MM.1S (cell line): ENCODE data around the gene YAE1.

Experiments used
- DNase-seq: peaks from one replicate; pipeline ENCODE4 v3.0.0-alpha.2; 2015
- H2AFZ ChIP-seq: fragments of 300-600 bp; sonication (generic); 2 replicates; pipeline ENCODE4 v1.6.0; 2016; ENCODE audit warnings: antibody characterized with exemption, low read length
- H3F3A ChIP-seq: fragments of 300-600 bp; sonication (generic); 2 replicates; pipeline ENCODE4 v1.6.1; 2016; ENCODE audit warnings: mild to moderate bottlenecking, antibody characterized with exemption, low read length, moderate library complexity, mixed read lengths; ENCODE audit not compliant: insufficient read depth
- H3K27ac ChIP-seq: fragments of 300-600 bp; sonication (generic); 2 replicates; pipeline ENCODE4 v1.5.1; 2016; ENCODE audit warnings: mild to moderate bottlenecking, low read length
- H3K27me3 ChIP-seq: fragments of 300-600 bp; sonication (generic); replicated peaks from 2 replicates; pipeline ENCODE4 v1.6.0; 2016; ENCODE audit warnings: low read length; ENCODE audit not compliant: insufficient read depth
- H3K36me3 ChIP-seq: fragments of 300-600 bp; sonication (generic); replicated peaks from 2 replicates; pipeline ENCODE4 v1.6.1; 2016; ENCODE audit warnings: mild to moderate bottlenecking, low read length, mixed read lengths; ENCODE audit not compliant: insufficient read depth
- H3K4me1 ChIP-seq: fragments of 300-600 bp; sonication (generic); 2 replicates; pipeline ENCODE4 v1.6.1; 2016; ENCODE audit warnings: low read length, mixed read lengths
- H3K4me2 ChIP-seq: fragments of 300-600 bp; sonication (generic); 2 replicates; pipeline ENCODE4 v1.6.0; 2016; ENCODE audit warnings: low read depth, low read length
- H3K4me3 ChIP-seq: fragments of 300-600 bp; sonication (generic); 2 replicates; pipeline ENCODE4 v1.5.1; 2016; ENCODE audit warnings: low read length, mixed read lengths
- H3K79me2 ChIP-seq: fragments of 300-600 bp; sonication (generic); 2 replicates; pipeline ENCODE4 v1.6.1; 2016; ENCODE audit warnings: mixed run types, low read length, mixed read lengths
- H3K9ac ChIP-seq: fragments of 300-600 bp; sonication (generic); 2 replicates; pipeline ENCODE4 v1.6.1; 2016; ENCODE audit warnings: low read length, mixed read lengths
- H3K9me2 ChIP-seq: fragments of 300-600 bp; sonication (generic); replicated peaks from 2 replicates; pipeline ENCODE4 v1.6.1; 2016; ENCODE audit warnings: mild to moderate bottlenecking, low read length, mixed read lengths; ENCODE audit not compliant: insufficient read depth
- H3K9me3 ChIP-seq: fragments of 300-600 bp; sonication (generic); replicated peaks from 2 replicates; pipeline ENCODE4 v1.6.1; 2016; ENCODE audit warnings: mild to moderate bottlenecking, low read length, mixed read lengths; ENCODE audit not compliant: insufficient read depth
- H4K20me1 ChIP-seq: fragments of 300-600 bp; sonication (generic); 2 replicates; pipeline ENCODE4 v1.6.1; 2016; ENCODE audit warnings: mild to moderate bottlenecking, low read length, moderate library complexity, mixed read lengths; ENCODE audit not compliant: insufficient read depth
- EZH2 ChIP-seq: fragments of 300-600 bp; sonication (generic); optimal IDR thresholded peaks from 2 replicates; pipeline ENCODE3; 2017; ENCODE audit warnings: low read depth, mild to moderate bottlenecking, antibody characterized with exemption, low read length, mixed read lengths
- EZH2phosphoT487 ChIP-seq: fragments of 300-600 bp; sonication (generic); IDR thresholded peaks from 2 replicates; pipeline ENCODE4 v1.6.1; 2018; ENCODE audit warnings: antibody characterized with exemption, low read length
- TF ChIP-seq, protein P1 (sequence below): fragments of 300-600 bp; sonication (generic); IDR thresholded peaks from 2 replicates; pipeline ENCODE4 v1.5.1; 2016; ENCODE audit warnings: antibody characterized with exemption, low read length, mixed read lengths

Gene YAE1

DNA sequence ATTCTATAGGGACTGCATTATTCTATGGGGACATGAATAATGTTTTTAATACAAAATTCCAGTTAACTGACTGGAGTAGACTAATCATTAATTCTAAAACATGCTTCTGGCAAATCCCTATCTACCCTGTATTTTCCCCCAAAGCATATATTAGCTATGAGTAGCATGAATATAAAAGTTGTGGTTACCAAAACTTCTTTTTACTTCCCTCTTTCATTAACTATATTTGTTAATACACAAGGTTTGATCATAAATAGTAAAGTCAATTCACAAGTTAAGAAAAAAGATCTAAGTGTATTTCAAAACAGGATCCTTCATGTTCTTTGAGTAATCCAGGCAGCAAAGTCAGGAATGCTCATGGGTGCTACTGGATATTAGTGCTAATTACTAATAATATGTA lies 54.3 kb downstream of the YAE1 start:
- H3F3A ChIP-seq = peaks cover 7% of the 10 kb centered on the region; the same call in 1 of the 2 replicates
- no peaks in the 10 kb centered on the region for H3K9me2 ChIP-seq
- H3K4me3 ChIP-seq = no peak overlapping the region
- no peak overlapping the region for H3K27ac ChIP-seq
- H3K79me2 ChIP-seq = peaks cover 26% of the 10 kb centered on the region
- no peak for TF ChIP-seq EZH2phosphoT487
- TF ChIP-seq, protein P1, sequence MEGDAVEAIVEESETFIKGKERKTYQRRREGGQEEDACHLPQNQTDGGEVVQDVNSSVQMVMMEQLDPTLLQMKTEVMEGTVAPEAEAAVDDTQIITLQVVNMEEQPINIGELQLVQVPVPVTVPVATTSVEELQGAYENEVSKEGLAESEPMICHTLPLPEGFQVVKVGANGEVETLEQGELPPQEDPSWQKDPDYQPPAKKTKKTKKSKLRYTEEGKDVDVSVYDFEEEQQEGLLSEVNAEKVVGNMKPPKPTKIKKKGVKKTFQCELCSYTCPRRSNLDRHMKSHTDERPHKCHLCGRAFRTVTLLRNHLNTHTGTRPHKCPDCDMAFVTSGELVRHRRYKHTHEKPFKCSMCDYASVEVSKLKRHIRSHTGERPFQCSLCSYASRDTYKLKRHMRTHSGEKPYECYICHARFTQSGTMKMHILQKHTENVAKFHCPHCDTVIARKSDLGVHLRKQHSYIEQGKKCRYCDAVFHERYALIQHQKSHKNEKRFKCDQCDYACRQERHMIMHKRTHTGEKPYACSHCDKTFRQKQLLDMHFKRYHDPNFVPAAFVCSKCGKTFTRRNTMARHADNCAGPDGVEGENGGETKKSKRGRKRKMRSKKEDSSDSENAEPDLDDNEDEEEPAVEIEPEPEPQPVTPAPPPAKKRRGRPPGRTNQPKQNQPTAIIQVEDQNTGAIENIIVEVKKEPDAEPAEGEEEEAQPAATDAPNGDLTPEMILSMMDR = no peak
- TF ChIP-seq EZH2 = no peak
- no peak overlapping the region for H2AFZ ChIP-seq
- no peak for DNase-seq
- no peak overlapping the region for H3K4me2 ChIP-seq
- peaks cover 15% of the 10 kb centered on the region for H3K4me1 ChIP-seq
- no peaks in the 10 kb centered on the region for H3K27me3 ChIP-seq
- H3K9ac ChIP-seq = no peak overlapping the region
- H3K9me3 ChIP-seq = no peaks in the 10 kb centered on the region
- no peaks in the 10 kb centered on the region for H3K36me3 ChIP-seq
- no peaks in the 10 kb centered on the region for H4K20me1 ChIP-seq

DNA sequence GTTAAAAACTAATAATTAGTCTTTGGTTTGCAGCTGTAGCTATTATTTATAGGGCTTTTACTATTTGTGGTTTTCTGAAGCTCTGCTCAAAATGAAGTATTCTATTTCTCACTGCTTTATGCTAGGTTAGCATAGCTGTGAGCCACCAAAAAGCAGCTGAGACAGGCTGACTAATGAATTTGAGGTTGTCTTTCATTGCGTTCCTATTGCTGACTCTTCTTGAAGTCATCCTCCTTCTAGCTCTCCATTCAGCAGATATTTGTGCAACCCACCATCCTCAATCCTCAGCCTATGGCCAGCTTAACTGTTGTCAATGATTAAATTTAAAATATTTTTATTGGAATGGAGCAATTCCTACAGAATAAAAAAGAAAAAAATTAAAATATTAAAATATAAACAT lies 55.1 kb downstream of the YAE1 start:
- no peaks in the 10 kb centered on the region for H3K9me3 ChIP-seq
- H4K20me1 ChIP-seq = no peaks in the 10 kb centered on the region
- peaks cover 33% of the 10 kb centered on the region for H3K79me2 ChIP-seq
- H2AFZ ChIP-seq = no peak overlapping the region
- no peak overlapping the region for H3K4me2 ChIP-seq
- no peak for DNase-seq
- no peaks in the 10 kb centered on the region for H3K27me3 ChIP-seq
- no peak overlapping the region for H3K4me3 ChIP-seq
- H3F3A ChIP-seq = peaks cover 7% of the 10 kb centered on the region; the same call in 1 of the 2 replicates
- peaks cover 15% of the 10 kb centered on the region for H3K4me1 ChIP-seq
- TF ChIP-seq EZH2 (no peak), EZH2phosphoT487 (no peak)
- TF ChIP-seq, protein P1 = no peak
- no peaks in the 10 kb centered on the region for H3K36me3 ChIP-seq
- H3K9me2 ChIP-seq = no peaks in the 10 kb centered on the region
- H3K27ac ChIP-seq = no peak overlapping the region
- H3K9ac ChIP-seq = no peak overlapping the region

DNA sequence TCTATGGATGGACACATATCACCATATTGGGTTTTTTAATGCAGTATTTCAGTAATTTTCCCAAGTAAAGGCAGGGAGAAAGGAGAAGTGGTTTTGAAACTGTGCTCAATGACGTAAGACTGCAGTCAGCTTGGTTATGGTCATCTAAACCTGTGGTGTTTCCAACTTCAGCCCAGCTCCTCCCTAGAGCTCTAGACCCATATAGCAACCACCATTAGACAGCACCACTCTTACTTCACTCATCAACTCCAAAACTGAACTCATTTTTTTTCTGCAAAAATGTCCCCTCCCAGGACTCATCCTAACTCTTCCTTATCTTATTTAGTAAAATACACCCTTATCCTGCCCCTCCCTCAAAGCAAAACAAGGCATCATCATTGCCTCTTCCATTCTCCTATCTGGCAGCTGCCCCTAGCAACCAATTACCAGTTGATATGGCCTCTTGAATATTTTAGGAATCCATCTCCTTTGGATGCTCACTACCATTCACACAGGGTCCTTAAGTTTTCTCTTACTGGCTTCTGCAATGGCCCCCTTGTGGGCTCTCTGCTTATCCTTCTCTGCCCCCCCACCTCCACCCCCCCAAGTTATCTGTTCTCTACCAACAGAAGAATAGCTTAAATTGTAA lies 55.7 kb downstream of the YAE1 start:
- Histone ChIP-seq H3K4me1 (peaks cover 15% of the 10 kb centered on the region), H3K27ac (no peak overlapping the region), H3K4me2 (no peak overlapping the region), H3K9ac (no peak overlapping the region), H3K27me3 (no peaks in the 10 kb centered on the region), H4K20me1 (no peaks in the 10 kb centered on the region), H3K4me3 (no peak overlapping the region), H3K9me3 (no peaks in the 10 kb centered on the region), H3F3A (peaks cover 7% of the 10 kb centered on the region; the same call in 1 of the 2 replicates), H3K36me3 (no peaks in the 10 kb centered on the region), H3K79me2 (peaks cover 40% of the 10 kb centered on the region), H2AFZ (no peak overlapping the region), H3K9me2 (no peaks in the 10 kb centered on the region)
- TF ChIP-seq EZH2phosphoT487 (no peak), EZH2 (no peak)
- TF ChIP-seq, protein P1 = no peak
- DNase-seq = no peak
